Right hindlimb (tissue), 1 donor: ENCODE data around the gene EVI5L.
A peak's percentile ranks its signal among the peaks of the same experiment; 100 is the strongest.
"Not testable (repeated sequence)": the region's sequence is repeated elsewhere in the genome, so short reads cannot be mapped to it uniquely, and the experiment has no call there.

Source experiments
- DNase-seq: peaks from one replicate; pipeline ENCODE4 v3.0.0-alpha.2; 2018

Gene EVI5L

GRCh38 chr19:7848779-7849457 lies 18.9 kb downstream of the EVI5L start:
- DNase-seq, result peak; percentile 21

- peak; percentile 16 for DNase-seq
Observed at GRCh38 chr19:7849631-7849999, 19.6 kb downstream of the EVI5L start.

GRCh38 chr19:7850000-7850813 lies 20.2 kb downstream of the EVI5L start:
- peak; percentile 55 for DNase-seq

- DNase-seq, result peak; percentile 18
Observed at GRCh38 chr19:7850945-7851622, 21.1 kb downstream of the EVI5L start.

- DNase-seq, result peak; percentile 39
Observed at GRCh38 chr19:7851623-7852500, 21.8 kb downstream of the EVI5L start.

GRCh38 chr19:7852851-7853769 lies 23.1 kb downstream of the EVI5L start:
- DNase-seq, result peak; percentile 76

- no peak for DNase-seq
Observed at GRCh38 chr19:7853770-7854128, 23.7 kb downstream of the EVI5L start.

- DNase-seq, result no peak
Observed at GRCh38 chr19:7855426-7856108, 25.5 kb downstream of the EVI5L start.

GRCh38 chr19:7856109-7856591 lies 26.1 kb downstream of the EVI5L start:
- no peak for DNase-seq

- DNase-seq, result no peak
Observed at GRCh38 chr19:7856679-7857663, 27.0 kb downstream of the EVI5L start.

- DNase-seq, result no peak
Observed at GRCh38 chr19:7857727-7858108, 27.7 kb downstream of the EVI5L start.

- DNase-seq, result no peak
Observed at GRCh38 chr19:7858109-7858770, 28.2 kb downstream of the EVI5L start.

- DNase-seq, result not testable (repeated sequence)
Observed at GRCh38 chr19:7859087-7859486, 29.1 kb downstream of the EVI5L start.

- no peak for DNase-seq
Observed at GRCh38 chr19:7859831-7860713, 30.1 kb downstream of the EVI5L start.

GRCh38 chr19:7860714-7861618 lies 30.9 kb downstream of the EVI5L start:
- DNase-seq, result no peak

- DNase-seq, result no peak
Observed at GRCh38 chr19:7861619-7862412, 31.8 kb downstream of the EVI5L start.
